SK-MEL-5 (cell line): Measurements from ENCODE around the gene COL19A1. TPM values are rescaled to one million over a fixed set of nuclear protein-coding genes. Genes with fewer than 3 reads are reported as not detected.
A peak's percentile ranks its signal among the peaks of the same experiment; 100 is the strongest.

ENCODE experiments used
- DNase-seq: peaks from one replicate; pipeline ENCODE4 v3.0.0-alpha.2; 2016; ENCODE audit warnings: low read depth, low spot score
- in situ Hi-C: cut with HindIII; loops from 2 replicates; pipeline ENCODE4 v1.10.0; 2016; ENCODE audit warnings: low sequenced_read_pairs, high pct_unique_total_duplicates, low pct_unique_long_range_greater_than_20kb
- total RNA-seq: library from RNA; depleted of rRNA; stranded (reverse); fragments of >200 nt; shearing (Covaris generic); gene quantifications from 2 replicates; pipeline ENCODE4 v1.2.3, GENCODE V29; 2014

COL19A1 gene
- total RNA-seq, 1 experiment from 2014 or later: 41.7 TPM

DNA sequence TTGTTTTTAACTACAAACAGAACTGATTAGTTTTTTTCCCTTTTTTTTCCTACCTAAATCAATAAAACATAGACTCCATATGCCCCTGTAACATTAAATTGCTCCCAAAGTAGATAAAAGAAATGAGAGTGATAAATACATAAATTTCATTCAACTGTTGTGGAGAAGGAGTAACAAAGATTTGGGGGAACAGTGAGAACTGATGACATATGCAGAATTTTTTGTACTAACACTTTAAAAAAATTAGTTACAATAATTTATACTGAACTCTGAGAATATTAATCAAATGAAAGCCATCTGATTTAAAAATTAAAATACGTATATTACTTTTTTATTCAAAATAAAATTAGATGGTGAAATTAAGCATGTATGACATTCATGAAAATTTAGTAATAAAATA, 195.7 kb downstream of the COL19A1 start:
- in situ Hi-C loops: no loop called here
- DNase-seq: no peak

DNA sequence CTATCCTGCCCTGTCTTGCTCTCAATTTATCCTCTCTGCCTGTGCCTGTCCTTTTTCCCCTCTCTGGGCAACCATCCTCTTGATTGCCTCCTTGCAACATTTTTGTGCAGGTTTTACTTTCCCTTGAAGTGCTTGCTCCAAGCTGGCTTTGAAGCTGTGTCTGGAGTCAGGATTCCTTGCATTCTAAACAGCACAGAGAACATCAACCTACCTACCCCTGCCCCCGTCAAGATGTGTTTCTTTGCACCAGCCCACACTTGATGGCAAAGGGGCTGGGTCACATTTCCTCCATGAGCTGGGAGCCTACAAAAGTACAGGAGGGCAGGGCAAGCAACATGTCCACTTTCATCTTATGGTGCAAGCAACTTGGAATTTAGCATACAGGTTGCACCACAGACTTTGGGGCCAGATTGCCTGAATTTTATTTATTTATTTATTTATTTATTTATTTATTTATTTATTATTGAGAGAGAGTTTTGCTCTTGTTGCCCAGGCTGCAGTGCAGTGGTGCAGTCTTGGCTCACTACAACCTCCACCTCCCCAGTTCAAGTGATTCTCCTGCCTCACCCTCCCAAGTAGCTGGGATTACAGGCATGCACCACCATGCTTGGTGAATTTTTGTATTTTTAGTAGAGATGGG, 206.3 kb downstream of the COL19A1 start:
- in situ Hi-C loops: no loop called here
- no peak for DNase-seq

DNA sequence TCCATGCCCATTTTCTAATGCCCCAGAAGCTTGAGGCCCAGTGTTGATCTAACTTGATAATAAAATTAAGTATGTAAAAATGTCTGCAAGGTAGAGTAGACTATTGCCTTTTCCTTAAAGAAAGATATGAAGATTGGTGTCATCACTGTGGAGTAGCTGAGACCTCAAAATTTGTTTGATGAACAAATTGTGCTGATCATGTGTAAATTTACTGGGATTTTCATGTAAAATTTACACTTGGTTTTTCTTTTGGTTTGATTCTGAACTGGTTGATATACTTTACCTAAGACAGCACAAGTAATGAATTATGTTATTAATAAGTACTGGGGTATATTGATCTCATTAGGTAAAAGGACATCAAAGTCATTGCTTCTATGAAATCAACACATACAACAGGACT, 207.3 kb downstream of the COL19A1 start:
- in situ Hi-C loops: no loop called here
- DNase-seq: no peak

DNA sequence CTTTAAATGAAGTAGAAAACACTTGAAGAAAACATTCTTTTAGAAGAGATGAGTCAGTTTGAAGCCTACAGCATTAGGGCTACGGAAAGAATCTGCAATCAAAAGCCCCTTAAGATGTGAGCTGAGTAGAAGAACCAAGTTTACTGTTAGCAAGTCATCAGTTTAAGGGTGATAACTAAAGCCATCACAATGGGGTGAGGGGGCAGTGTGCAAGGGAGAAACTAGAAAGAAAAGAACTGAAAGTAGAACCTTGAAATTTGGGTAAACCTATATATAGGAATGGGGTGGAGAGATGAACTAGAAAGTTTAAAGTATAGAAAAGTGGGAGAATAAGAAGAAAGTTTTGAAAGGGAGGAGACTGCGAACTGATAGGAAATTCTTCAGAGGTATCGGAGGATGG, 212.9 kb downstream of the COL19A1 start:
- no peak for DNase-seq
- in situ Hi-C loops: no loop called here

DNA sequence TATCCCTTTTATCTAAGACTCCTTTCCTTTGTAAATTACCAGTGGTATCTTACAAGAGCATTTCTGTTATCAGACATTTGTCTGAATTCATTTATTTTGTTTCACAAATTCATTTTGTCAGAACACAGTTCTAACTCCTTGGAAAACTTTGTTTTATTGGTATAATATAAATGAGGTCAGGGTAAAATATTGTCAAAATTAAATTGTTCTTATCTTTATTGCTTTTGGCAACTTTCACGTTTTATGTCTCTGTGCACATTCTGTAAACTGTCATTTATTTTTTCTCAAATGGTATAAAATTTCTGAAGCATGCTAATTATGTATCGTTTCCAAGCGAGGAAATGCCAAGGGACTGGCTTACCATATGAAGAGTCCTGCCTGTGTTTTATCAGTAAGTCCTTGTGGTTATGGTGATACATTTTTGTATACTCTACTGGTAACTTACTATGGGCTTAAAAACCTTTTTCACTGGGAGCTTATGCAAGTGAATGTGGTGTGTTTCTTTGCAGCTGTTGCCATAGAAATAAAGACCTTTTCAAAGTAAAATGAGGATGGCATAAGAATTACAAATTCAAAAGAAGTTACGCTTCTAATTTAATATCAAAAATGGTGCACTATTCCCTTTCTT, 214.2 kb downstream of the COL19A1 start:
- DNase-seq: no peak
- in situ Hi-C loops: no loop called here

DNA sequence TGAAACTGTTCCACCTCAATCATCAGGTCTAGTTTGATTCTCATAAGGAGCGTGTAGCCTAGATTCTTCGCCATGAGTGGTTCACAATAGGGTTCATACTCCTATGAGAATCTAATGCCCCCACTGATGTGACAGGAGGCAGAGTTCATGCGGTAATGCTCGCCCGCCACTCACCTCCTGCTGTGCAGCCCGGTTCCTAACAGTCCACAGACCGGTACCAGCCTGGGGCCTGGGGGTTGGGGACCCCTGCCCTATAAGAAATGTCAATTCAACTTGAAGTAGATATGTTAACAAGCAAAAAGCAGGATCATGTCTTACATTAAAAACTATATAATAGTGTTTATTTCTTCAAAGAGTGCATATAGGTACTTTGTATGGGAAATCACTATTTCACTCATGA, 216.5 kb downstream of the COL19A1 start:
- in situ Hi-C loops: no loop called here

DNA sequence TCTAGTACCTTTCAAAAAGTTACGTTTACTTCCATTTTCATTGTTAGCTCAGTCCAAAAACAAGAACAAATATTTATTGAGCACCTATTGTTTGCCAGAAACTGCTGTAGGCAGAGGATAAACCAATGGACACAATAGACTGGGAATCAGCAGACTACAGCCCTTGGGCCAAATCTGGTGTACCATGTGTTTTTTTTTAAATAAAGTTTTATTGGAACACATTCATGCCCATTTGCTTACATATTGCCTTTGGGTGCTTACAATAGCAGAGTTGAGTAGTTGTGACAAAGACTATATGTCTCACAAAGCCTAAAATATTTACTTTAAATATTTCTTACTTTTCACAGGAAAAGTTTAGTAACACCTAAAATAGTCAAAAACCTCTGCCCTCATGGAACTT, 220.4 kb downstream of the COL19A1 start:
- in situ Hi-C loops: no loop called here
- DNase-seq: no peak

More for the DNA sequence above, 216.5 kb downstream of the COL19A1 start:
- DNase-seq: no peak

DNA sequence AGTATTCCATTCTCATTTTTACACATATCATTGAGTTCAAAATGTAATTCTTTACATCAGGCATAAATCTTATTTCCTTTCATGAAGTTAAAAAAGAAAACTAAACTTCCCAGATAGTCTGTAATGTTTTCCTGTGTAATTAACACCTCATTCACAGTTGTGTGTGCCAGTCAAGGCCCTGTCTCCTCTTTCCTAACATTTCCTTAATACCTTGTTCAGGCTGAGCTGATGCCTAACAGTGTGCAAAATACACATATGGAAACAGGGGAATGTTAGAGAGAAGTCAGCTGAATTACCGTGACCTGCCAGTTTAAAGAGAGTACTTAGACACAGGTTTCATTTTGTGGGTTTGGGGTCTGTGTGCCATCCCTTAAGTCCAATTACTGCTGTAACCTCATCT, 227.8 kb downstream of the COL19A1 start:
- DNase-seq: no peak
- in situ Hi-C loops: no loop called here

DNA sequence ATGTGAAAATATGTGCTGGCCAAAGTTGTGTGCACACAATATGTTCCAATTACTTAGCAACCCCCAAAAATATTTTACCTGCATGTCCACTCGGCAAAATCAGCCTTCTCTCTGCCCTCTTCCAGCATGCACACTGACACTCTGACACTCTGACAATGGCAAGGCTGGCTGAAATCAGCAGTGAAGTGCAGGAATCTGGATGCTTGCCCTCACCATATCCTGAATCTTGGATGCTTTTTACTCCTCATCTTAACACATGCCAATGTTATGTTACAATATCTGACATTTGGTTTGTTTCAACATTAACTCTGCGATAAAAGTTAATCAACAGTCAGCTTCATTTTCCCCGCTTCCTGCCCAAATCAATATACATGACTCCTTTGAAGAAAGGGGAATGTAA, 233.4 kb downstream of the COL19A1 start:
- DNase-seq: no peak
- in situ Hi-C loops: no loop called here

DNA sequence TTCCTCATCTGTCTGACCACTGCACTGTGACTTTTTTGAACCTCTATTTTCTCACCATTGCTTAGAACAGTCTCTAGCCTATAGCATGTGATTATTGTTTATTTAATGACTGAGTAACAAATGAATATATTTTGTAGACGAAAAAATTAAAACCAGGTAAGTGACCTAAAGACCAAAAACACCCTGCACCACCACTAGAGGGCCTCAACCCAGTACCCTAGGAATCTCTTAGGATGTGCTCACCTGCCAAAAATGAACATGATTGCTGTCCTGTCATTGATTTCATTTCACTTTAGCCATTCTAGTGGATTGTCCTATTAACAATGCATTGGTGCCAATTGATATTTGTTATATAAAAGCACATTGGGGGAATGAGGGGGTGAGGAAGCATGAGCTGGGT, 237.4 kb downstream of the COL19A1 start:
- DNase-seq: peak; percentile 22
- in situ Hi-C loops: no loop called here

DNA sequence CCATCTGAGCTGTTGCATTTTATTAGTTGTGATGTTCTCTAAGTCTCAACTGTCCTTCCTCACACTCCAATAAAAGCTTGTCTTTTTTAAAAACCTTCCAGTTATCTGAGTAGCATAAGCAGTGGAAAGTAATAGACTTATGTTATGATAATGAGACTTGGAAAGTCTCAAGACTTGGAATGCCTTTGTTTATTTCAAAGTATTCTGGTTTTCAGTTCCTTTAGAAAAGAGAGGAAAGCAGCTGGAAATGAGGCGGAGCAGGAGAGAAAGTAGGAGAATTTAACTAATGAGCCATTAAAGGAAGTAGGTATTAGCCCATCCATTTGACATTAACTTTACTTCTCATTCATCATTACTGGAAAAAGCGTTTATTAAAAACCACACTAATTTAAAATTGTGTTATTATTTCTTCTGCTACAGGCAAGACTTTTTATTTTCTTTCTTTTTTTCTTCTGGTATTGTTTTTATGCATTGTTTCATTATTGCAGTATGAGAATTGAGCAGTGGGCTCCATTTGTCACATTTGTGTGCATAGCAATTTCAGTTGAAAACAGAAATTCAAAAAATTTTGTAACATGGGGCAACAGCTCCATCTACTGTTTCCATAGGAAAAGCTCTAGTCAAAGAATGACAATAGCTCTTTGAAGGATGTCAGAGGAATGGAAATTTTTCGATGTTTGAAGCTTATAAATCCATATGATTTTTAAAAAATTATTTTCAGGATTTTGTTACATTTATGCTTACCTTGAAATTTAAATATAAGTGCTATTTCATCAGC, 241.7 kb downstream of the COL19A1 start:
- in situ Hi-C loops: no loop called here
- peak; percentile 58 for DNase-seq

DNA sequence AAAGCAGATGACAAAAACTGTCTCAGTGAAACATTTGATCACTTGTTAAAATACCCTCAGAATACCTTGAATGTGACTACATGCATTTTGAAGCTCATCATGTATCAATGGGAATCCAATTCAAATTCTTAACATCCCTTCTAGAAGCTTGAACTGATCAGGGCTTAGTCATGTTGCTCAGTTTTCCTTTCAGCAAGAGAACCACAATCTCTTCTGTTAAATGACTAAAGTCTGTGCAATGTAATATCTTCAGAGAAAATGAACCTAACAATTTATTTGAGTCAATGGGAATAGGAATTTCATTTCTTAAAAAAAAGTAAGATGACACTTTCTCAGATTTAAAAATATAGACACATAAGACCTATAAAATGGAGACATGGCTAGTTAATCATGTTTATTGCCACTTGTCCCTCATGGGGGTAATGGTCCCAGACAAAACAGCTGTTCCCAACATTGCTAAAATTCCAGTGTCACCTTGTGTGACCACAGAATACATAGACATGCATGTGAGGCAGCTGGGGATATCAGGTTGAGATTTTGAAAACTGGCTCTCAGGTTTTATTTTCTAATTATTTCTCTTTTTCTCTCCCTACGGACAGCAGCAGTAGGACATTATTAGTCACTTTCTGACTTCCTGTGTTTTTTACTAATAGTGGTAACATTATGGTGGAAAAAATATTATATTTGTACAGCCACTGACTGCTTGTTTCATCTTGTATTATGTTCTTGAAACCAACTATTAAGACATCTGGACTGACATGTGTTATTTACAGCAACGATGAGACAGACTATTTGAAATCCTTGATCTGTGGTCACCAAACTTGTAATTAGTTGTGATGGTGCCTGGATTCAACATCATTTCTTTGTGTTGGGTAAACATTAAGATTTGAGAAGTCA, 244.0 kb downstream of the COL19A1 start:
- in situ Hi-C loops: no loop called here
- DNase-seq: no peak

DNA sequence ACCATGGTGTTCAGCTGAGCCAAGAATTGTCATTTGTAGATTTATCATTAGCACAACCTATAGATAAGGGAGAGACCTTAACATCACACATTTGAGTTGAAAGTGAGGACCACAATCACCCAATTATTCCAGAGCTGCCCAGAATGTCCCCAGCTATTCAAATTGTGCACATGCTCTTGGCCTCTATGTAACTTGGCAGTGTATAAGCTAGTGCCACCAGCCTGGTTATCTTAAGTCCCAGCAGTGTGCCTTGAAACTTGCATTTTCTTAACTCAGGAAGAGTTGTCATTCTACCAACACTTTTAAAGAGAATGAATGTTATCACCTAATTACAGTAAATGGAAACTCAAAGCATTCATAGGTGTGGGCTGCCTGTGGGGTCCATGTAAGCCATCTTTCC, 245.4 kb downstream of the COL19A1 start:
- no peak for DNase-seq
- in situ Hi-C loops: no loop called here

DNA sequence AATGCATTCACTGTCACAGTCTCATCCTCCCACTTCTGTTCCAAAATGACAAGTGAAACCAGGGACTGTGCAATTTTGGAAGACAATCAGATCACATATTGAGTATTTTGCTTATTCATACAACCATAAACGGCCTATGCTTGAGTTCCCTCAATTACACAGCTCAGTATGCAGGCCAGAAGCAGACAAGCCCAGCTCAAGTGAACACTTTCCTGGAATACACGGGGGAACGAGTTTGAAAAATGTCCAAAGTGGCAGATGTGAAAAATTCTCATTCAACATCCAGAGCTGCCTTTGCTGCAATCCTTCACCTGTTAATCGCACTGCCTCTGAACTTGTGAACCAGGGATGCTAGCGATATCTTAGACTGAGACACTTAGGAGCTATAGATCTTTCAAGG, 246.4 kb downstream of the COL19A1 start:
- no peak for DNase-seq
- in situ Hi-C loops: no loop called here

DNA sequence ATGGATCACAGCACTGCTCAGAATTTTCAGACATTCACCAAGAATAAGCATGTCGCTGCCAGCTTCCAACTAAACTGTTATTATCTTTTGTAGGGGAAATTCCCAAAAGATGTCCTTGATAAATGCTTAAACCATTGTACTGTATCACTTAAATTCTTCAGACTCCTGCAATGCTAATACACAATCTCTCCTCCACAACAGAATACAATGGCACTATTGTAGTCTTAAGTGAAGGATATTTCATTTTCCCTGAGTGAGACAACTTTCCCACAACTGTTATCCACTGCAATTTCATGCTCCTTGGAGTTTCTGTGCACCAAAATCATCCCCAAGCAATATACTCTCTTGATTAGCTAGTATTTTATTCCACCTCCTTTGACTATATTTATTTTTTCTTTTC, 246.8 kb downstream of the COL19A1 start:
- in situ Hi-C loops: no loop called here

DNA sequence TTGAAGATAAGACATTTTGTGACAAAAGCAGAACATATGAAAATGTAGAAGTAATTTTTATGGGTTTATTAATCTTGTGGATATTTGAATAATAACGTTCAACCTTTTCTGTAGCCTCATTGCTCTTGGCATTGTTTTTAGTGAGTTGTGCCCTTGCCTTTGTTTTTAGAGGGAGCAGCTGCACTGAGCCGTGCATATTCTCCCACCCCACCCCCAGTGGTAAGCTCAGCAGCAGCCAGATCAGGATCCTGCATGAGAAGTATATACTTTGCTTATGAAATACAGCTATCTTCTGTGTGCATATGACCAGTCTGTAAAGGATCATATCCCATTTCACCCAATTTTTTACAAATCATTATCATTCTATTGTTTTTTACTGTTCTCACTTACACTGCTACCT, 252.3 kb downstream of the COL19A1 start:
- no peak for DNase-seq
- in situ Hi-C loops: no loop called here

More for the DNA sequence above, 246.8 kb downstream of the COL19A1 start:
- no peak for DNase-seq

DNA sequence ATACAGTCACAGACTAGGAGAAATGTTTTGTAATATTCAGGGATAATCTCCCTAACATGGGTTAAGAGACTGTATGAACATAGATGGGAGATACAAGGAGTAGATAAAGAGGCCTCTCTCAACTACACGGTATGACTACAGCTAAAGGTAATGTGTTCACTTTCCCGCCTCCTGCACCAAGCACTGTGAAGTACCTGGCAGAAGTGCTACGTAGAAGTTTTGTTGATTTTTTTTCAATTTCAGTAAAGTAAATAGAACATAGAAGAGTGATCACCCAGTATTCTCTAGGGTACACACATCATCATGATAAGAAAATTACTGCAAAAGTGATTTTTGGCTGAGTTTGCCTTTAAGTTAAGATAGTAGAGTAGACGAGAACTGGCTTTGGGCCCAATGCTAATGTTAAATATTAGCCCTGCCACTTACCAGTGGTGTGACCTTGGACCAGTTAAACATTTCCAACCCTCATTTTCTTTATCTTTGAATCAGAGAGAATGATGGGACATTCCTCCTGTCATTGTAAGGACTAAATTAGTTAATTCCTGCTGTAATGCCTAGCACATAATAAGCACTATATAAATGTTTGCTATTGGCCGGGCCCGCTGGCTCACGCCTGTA, 253.0 kb downstream of the COL19A1 start:
- in situ Hi-C loops: no loop called here
- DNase-seq: no peak

DNA sequence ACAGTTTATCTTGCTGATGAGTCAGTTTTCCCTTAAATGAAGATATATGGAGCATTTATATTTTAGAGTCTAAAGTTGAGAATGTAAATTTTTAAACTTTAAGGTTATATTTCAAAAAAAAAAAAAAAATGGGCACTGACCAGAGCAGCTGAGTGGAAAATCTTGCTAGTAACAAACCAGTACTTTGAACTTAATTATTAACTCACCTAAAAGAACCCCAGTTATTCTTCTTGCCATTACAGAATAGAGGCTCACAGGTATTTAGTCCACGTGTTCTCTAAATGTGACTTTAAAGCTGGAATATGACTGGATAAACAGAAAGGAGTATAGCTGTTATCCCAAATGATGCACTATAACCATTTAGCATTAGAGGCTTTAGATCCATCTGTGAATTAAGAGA, 258.1 kb downstream of the COL19A1 start:
- in situ Hi-C loops: no loop called here

More for the DNA sequence above, 258.1 kb downstream of the COL19A1 start:
- no peak for DNase-seq
